Stomach (tissue), 19 donors: Measurements from ENCODE around the gene ATP5MK. TPM values are rescaled to one million over a fixed set of nuclear protein-coding genes. Genes with fewer than 3 reads are reported as not detected.

Experiments used
- DNase-seq, 2 donors: peaks; one replicate each; pipeline versions ENCODE4 v3.0.0 to v3.0.0-alpha.2; 2013 to 2019
- H3K27ac ChIP-seq, 5 donors: fragments of 200-600 bp in 4 of 5; sonication (generic) in 4 of 5; one replicate each; pipeline ENCODE4 v1.5.1; 2013 to 2019; ENCODE audit warnings: mild to moderate bottlenecking in 1 of 5, moderate library complexity in 1 of 5
- H3K27me3 ChIP-seq, 3 donors: fragments of 200-600 bp; sonication (generic); one replicate each; pipeline ENCODE4 v1.5.1; 2017 to 2019; ENCODE audit warnings: mixed run types in 1 of 3
- H3K36me3 ChIP-seq, 4 donors: fragments of 200-600 bp; sonication (generic); 1 replicate in 3 of 4; 2 replicates in 1 of 4; pipeline ENCODE4 v1.5.1; 2016 to 2019
- H3K4me1 ChIP-seq, 4 donors: fragments of 200-600 bp; sonication (generic); one replicate each; pipeline ENCODE4 v1.5.1; 2016 to 2019
- H3K4me3 ChIP-seq, 4 donors: fragments of 200-600 bp; sonication (generic) in 3 of 4; one replicate each; pipeline ENCODE4 v1.5.1; 2016 to 2019; ENCODE audit warnings: mild to moderate bottlenecking in 1 of 4
- H3K9me3 ChIP-seq, 4 donors: fragments of 200-600 bp; sonication (generic); one replicate each; pipeline ENCODE4 v1.5.1; 2016 to 2019
- CTCF ChIP-seq, 7 experiments: fragments of 450-650 bp in 4 of 7; fragments of 200-600 bp in 3 of 7; sonication (generic) in 3 of 7; IDR thresholded peaks; one replicate each; pipeline ENCODE4 v1.5.1; 2016 to 2019; ENCODE audit warnings: antibody characterized with exemption in 7 of 7, control low read depth in 2 of 7, mild to moderate bottlenecking in 1 of 7
- EP300 ChIP-seq: sonication (generic); formaldehyde crosslinking; IDR thresholded peaks from one replicate; pipeline ENCODE4 v1.6.1; 2017; ENCODE audit warnings: antibody characterized with exemption
- POLR2A ChIP-seq, 4 donors: fragments of 450-650 bp; IDR thresholded peaks; one replicate each; pipeline ENCODE4 v1.6.1; 2016; ENCODE audit warnings: antibody characterized with exemption in 4 of 4, control low read depth in 2 of 4, mild to moderate bottlenecking in 1 of 4, moderate library complexity in 1 of 4
- POLR2AphosphoS5 ChIP-seq, 3 donors: sonication (generic); formaldehyde crosslinking; IDR thresholded peaks; one replicate each; pipeline ENCODE4 v1.6.1; 2016; ENCODE audit warnings: antibody characterized with exemption in 3 of 3
- WGBS, 5 donors: extraction: QIAGEN DNeasy Blood & Tissue Kit in 3 of 5; methylation state at CpG; one replicate each; pipeline versions ENCODE4 v1.1.5 to v1.1.7; 2013 to 2018; 5-methylcytosine and 5-hydroxymethylcytosine counted together
- intact Hi-C: fragments of 100-400 bp; cut with DNase I; formaldehyde crosslinking; loops from one replicate; pipeline ENCODE4 v1.15.1; 2023; ENCODE audit warnings: low total_unique reads
- long read RNA-seq, 10 donors: transcript quantifications; one replicate each; lab custom pipeline, GENCODE V29; 2026
- polyA plus RNA-seq, 3 donors: library from polyadenylated mRNA; stranded (reverse); fragments of 200-250 nt; gene quantifications; one replicate each; pipeline ENCODE4 v1.2.3, GENCODE V29; 2013
- total RNA-seq, 5 donors: library from RNA; depleted of rRNA; stranded (reverse); fragments of >200 nt; gene quantifications; one replicate each; pipeline versions ENCODE4 v1.1.0 to v1.2.3, GENCODE V29; 2014 to 2016
- donor health status: healthy with polysubstance abuse.
- donor health status: Bipolar disorder and iron deficiency.
- donor health status: healthy.

The ATP5MK gene
- total RNA-seq (100 to 1,000 TPM in 4 of 5 donors, 10 to 100 TPM in 1; 26.4 to 550 (median 195) TPM), polyA plus RNA-seq (1,000 to 10,000 TPM in 2 of 3 donors, 100 to 1,000 TPM in 1; 891 to 1,448 (median 1,292) TPM)
- long read RNA-seq, donor 1, transcript ATP5MD-201 (4 exons, 364 nt) = major isoform, 58 of 66 reads
- long read RNA-seq, donor 1, partial matches to known transcripts = 5 of 66 reads
- long read RNA-seq, donor 1, other reads (novel, unspliced or antisense) = 0 of 66 reads
- long read RNA-seq, donor 2, transcript ATP5MD-201 (4 exons, 364 nt) = major isoform, 70 of 84 reads
- long read RNA-seq, donor 2, partial matches to known transcripts = 7 of 84 reads
- long read RNA-seq, donor 2, other reads (novel, unspliced or antisense) = 0 of 84 reads
- long read RNA-seq, donor 3, transcript ATP5MD-201 (4 exons, 364 nt) = major isoform, 90 of 101 reads
- long read RNA-seq, donor 3, partial matches to known transcripts = 6 of 101 reads
- long read RNA-seq, donor 3, other reads (novel, unspliced or antisense) = 0 of 101 reads
- long read RNA-seq, donor 4, transcript ATP5MD-201 (4 exons, 364 nt) = major isoform, 11 of 12 reads
- long read RNA-seq, donor 4, partial matches to known transcripts = 0 of 12 reads
- long read RNA-seq, donor 4, other reads (novel, unspliced or antisense) = 0 of 12 reads
- long read RNA-seq, donor 5, transcript ATP5MD-201 (4 exons, 364 nt) = major isoform, 119 of 143 reads
- long read RNA-seq, donor 5, partial matches to known transcripts = 13 of 143 reads
- long read RNA-seq, donor 5, other reads (novel, unspliced or antisense) = 8 of 143 reads
- long read RNA-seq, donor 6, transcript ATP5MD-204 (5 exons, 626 nt) = minor isoform, 5 of 345 reads
- long read RNA-seq, donor 6, transcript ATP5MD-201 (4 exons, 364 nt) = major isoform, 293 of 345 reads
- long read RNA-seq, donor 6, partial matches to known transcripts = 40 of 345 reads
- long read RNA-seq, donor 6, other reads (novel, unspliced or antisense) = 5 of 345 reads
- long read RNA-seq, donor 7, transcript ATP5MD-201 (4 exons, 364 nt) = major isoform, 187 of 220 reads
- long read RNA-seq, donor 7, transcript ATP5MD-203 (4 exons, 635 nt) = minor isoform, 5 of 220 reads
- long read RNA-seq, donor 7, partial matches to known transcripts = 25 of 220 reads
- long read RNA-seq, donor 7, other reads (novel, unspliced or antisense) = 0 of 220 reads
- long read RNA-seq, donor 8, transcript ATP5MD-201 (4 exons, 364 nt) = major isoform, 135 of 151 reads
- long read RNA-seq, donor 8, partial matches to known transcripts = 11 of 151 reads
- long read RNA-seq, donor 8, other reads (novel, unspliced or antisense) = 0 of 151 reads
- long read RNA-seq, donor 9, transcript ATP5MD-201 (4 exons, 364 nt) = major isoform, 228 of 279 reads
- long read RNA-seq, donor 9, partial matches to known transcripts = 45 of 279 reads
- long read RNA-seq, donor 9, other reads (novel, unspliced or antisense) = 0 of 279 reads
- long read RNA-seq, donor 10, transcript ATP5MD-201 (4 exons, 364 nt) = major isoform, 51 of 53 reads
- long read RNA-seq, donor 10, partial matches to known transcripts = 0 of 53 reads
- long read RNA-seq, donor 10, other reads (novel, unspliced or antisense) = 0 of 53 reads

- peak within 1 kb of the TSS; percentile 78 to 96 (median 89) for H3K4me3 ChIP-seq
- intact Hi-C loops = no loop called here
- TF ChIP-seq CTCF (IDR thresholded peaks at IDR 0.05) = no peak
- peak; percentile 37 for TF ChIP-seq EP300
- TF ChIP-seq POLR2A (IDR thresholded peaks at IDR 0.05) = peak in 1 of 4 donors; percentile 35
- TF ChIP-seq POLR2AphosphoS5 (IDR thresholded peaks at IDR 0.05) = peak; percentile 78 to 94 (median 89)
- peaks cover 25 to 53% (median 43%) of the 10 kb centered on the region in 4 donors for H3K4me1 ChIP-seq
- 0 to 1% (median 0%) methylated on average over 23 to 56 of the region's 56 CpGs for WGBS, 5 donors
- peak; percentile 99 to 100 for DNase-seq
- peak within 1 kb of the TSS; percentile 81 to 90 (median 88) for H3K27ac ChIP-seq
- H3K9me3 ChIP-seq = no peaks in the 10 kb centered on the region
- H3K36me3 ChIP-seq = peaks cover 29 to 49% (median 46%) of the 10 kb centered on the region in 4 donors
- no peaks in the 10 kb centered on the region for H3K27me3 ChIP-seq
These were observed at the start of gene ATP5MK, which contains the start of gene PDCD11 for GRCh38 chr10:103396067-103396788. Gene ATP5MK, minus strand, starts transcription at chr10:103396475. Its CDS starts 4,018 bp downstream, at chr10:103392457. Gene PDCD11, plus strand, starts transcription at chr10:103396626. Its CDS starts 1,801 bp downstream, at chr10:103398427.

DNA sequence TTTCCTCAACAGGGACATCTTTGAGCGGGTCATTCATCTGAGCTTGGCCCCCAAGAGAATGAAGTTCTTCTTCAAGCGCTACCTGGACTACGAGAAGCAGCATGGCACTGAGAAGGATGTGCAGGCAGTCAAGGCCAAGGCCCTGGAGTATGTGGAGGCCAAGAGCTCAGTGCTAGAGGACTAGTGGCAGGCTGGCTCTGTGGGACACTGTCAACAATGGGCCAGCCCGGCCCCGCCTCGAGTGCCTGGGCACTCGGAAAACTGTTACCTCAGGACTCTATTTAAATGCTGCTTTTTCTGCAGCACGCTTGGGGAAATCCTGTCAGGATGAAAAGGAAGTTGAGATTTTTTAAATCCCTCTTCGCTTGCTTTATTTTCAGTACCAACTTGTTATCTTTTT is 49.1 kb upstream of the ATP5MK start:
- Histone ChIP-seq H3K9me3 (no peaks in the 10 kb centered on the region), H3K4me1 (peaks cover 19 to 62% (median 43%) of the 10 kb centered on the region in 4 donors), H3K27me3 (no peaks in the 10 kb centered on the region), H3K4me3 (no peak overlapping the region), H3K27ac (peak overlapping the region in 4 of 5 donors; percentile 75 to 90 (median 86)), H3K36me3 (peaks cover 68 to 100% (median 94%) of the 10 kb centered on the region in 4 donors)
- intact Hi-C loops = no loop called here
- no peak for DNase-seq
- 82 to 89% (median 86%) methylated on average over 8 to 9 of the region's 9 CpGs for WGBS, 5 donors
- TF ChIP-seq POLR2AphosphoS5 (IDR thresholded peaks at IDR 0.05) = no peak
- no peak for TF ChIP-seq POLR2A (IDR thresholded peaks at IDR 0.05)
- TF ChIP-seq CTCF (IDR thresholded peaks at IDR 0.05) = no peak
- no peak for TF ChIP-seq EP300

DNA sequence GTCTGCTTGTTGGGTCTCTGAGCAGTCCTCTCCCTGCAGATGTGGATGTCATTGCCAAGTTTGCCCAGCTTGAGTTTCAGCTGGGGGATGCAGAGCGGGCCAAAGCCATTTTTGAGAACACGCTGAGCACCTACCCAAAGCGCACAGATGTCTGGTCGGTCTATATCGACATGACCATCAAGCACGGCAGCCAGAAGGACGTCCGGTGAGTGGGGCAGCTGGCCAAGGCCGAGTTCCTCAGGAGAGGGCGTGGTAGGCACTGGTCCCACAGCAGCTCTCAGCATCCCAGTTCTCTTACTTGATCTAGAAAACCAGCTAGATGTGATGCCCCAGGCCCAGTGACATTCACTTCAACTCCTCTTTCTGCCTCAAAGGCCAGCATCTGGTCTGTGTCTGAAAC is 48.2 kb upstream of the ATP5MK start:
- intact Hi-C loops = no loop called here
- Histone ChIP-seq H3K27me3 (no peaks in the 10 kb centered on the region), H3K4me3 (no peak overlapping the region), H3K27ac (peak overlapping the region in 2 of 5 donors; percentile 88 to 90), H3K9me3 (no peaks in the 10 kb centered on the region), H3K4me1 (peaks cover 10 to 53% (median 34%) of the 10 kb centered on the region in 4 donors), H3K36me3 (peaks cover 74 to 100% (median 98%) of the 10 kb centered on the region in 4 donors)
- no peak for DNase-seq
- WGBS, 5 donors = 50 to 87% (median 80%) methylated on average over 2 to 10 of the region's 10 CpGs
- TF ChIP-seq EP300 (no peak), POLR2A (IDR thresholded peaks at IDR 0.05) (no peak), POLR2AphosphoS5 (IDR thresholded peaks at IDR 0.05) (no peak), CTCF (IDR thresholded peaks at IDR 0.05) (no peak)
